NCI-H524 (cell line): ENCODE measurements around the gene CATSPERE.
"Not testable (repeated sequence)": the region's sequence is repeated elsewhere in the genome, so short reads cannot be mapped to it uniquely, and the experiment has no call there.

Experiments used
- DNase-seq, 2 experiments: peaks; one replicate each; lab custom pipeline; 2025; lab: John Stamatoyannopoulos, UW

Gene CATSPERE

GRCh38 chr1:244449936-244450508, 11.1 kb upstream of the CATSPERE start:
- no peak for DNase-seq

GRCh38 chr1:244450597-244451538, 10.2 kb upstream of the CATSPERE start:
- DNase-seq = peak; percentile 27 to 49

- DNase-seq = no peak
These were observed 9.5 kb upstream of the CATSPERE start, which contains the start of gene ADSS2 for GRCh38 chr1:244451539-244451950. TSS of gene ADSS2 (minus strand) at chr1:244451909. CDS start at chr1:244451817, 92 bp downstream.

- peak; percentile 97 to 98 for DNase-seq
These were observed 8.9 kb upstream of the CATSPERE start for GRCh38 chr1:244451951-244452795.

GRCh38 chr1:244454412-244454811, 6.7 kb upstream of the CATSPERE start:
- no peak for DNase-seq

- no peak for DNase-seq
These were observed 4.5 kb upstream of the CATSPERE start for GRCh38 chr1:244456586-244456985.

- no peak for DNase-seq
These were observed 2.3 kb upstream of the CATSPERE start for GRCh38 chr1:244458781-244459180.

GRCh38 chr1:244460197-244460596, 876 bp upstream of the CATSPERE start:
- DNase-seq = no peak

- DNase-seq = no peak
These were observed 5.7 kb downstream of the CATSPERE start for GRCh38 chr1:244466724-244467123.

- DNase-seq = no peak
These were observed 12.1 kb downstream of the CATSPERE start for GRCh38 chr1:244473059-244473605.

GRCh38 chr1:244484971-244485370, 23.9 kb downstream of the CATSPERE start:
- not testable (repeated sequence) for DNase-seq

- DNase-seq = no peak
These were observed 33.6 kb downstream of the CATSPERE start for GRCh38 chr1:244494653-244495052.

GRCh38 chr1:244496186-244496585, 35.1 kb downstream of the CATSPERE start:
- no peak for DNase-seq

GRCh38 chr1:244497805-244498204, 36.7 kb downstream of the CATSPERE start:
- DNase-seq = no peak

- not testable (repeated sequence) for DNase-seq
These were observed 38.4 kb downstream of the CATSPERE start for GRCh38 chr1:244499484-244499883.

- not testable (repeated sequence) for DNase-seq
These were observed 39.4 kb downstream of the CATSPERE start for GRCh38 chr1:244500515-244500914.

GRCh38 chr1:244502630-244503029, 41.6 kb downstream of the CATSPERE start:
- no peak for DNase-seq

GRCh38 chr1:244513493-244513892, 52.4 kb downstream of the CATSPERE start:
- no peak for DNase-seq

GRCh38 chr1:244515680-244516079, 54.6 kb downstream of the CATSPERE start:
- DNase-seq = no peak

GRCh38 chr1:244536316-244536715, 75.2 kb downstream of the CATSPERE start:
- DNase-seq = no peak

- DNase-seq = no peak
These were observed 84.4 kb downstream of the CATSPERE start for GRCh38 chr1:244545511-244545910.

GRCh38 chr1:244548558-244549115, 87.6 kb downstream of the CATSPERE start:
- no peak for DNase-seq
